Measurements from ENCODE around the gene TBX21.

TBX21 gene

GRCh38 chr17:47774987-47775580 is 42.0 kb downstream of the TBX21 start:
- DNase-seq = no peak

GRCh38 chr17:47776330-47777197 is 43.5 kb downstream of the TBX21 start:
- no peak for DNase-seq

- DNase-seq = no peak
Measured at GRCh38 chr17:47778184-47778635, 45.2 kb downstream of the TBX21 start.

- DNase-seq = no peak
Measured at GRCh38 chr17:47781397-47781796, 48.4 kb downstream of the TBX21 start.

GRCh38 chr17:47785538-47786123 is 52.6 kb downstream of the TBX21 start:
- no peak for DNase-seq

GRCh38 chr17:47789611-47790561 is 56.9 kb downstream of the TBX21 start:
- DNase-seq = no peak

GRCh38 chr17:47791025-47791424 is 58.0 kb downstream of the TBX21 start:
- no peak for DNase-seq

GRCh38 chr17:47792457-47792856 is 59.4 kb downstream of the TBX21 start:
- DNase-seq = no peak

GRCh38 chr17:47792979-47793378 is 59.9 kb downstream of the TBX21 start:
- DNase-seq = no peak

Measured in NCI-H446 treated with DMSO at 0.1 percent for 48 hours (cell line).